ENCODE measurements around the gene ARV1.

ARV1 gene

DNA sequence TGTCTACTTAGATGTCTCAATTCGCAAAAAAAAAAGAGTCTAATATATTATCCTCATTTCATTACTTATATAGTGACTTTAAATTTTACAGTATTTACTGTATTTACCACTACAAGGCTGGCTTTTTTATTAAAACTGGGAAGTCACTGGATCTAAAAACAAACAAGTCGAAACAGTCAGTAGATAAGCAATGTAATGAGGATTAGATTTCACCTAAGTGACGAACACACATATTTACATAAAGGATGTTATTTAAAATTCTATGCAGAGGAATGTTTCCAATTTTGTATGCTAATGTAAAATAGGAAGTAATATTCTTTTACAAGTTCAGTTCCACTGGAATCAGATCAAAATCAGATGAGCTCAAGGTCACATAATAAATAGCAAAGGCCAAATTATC lies 28.5 kb upstream of the ARV1 start:
- CTCF ChIA-PET = no interaction called here
- TF ChIP-seq ZNF384 (IDR thresholded peaks at IDR 0.05) (no peak), BHLHE40 (IDR thresholded peaks at IDR 0.05; ENCODE audit: borderline replicate concordance) (no peak), ARNT (IDR thresholded peaks at IDR 0.05) (no peak), LEF1 (IDR thresholded peaks at IDR 0.05; ENCODE audit: borderline replicate concordance) (no peak), SUZ12 (IDR thresholded peaks at IDR 0.05) (no peak), FOXA1 (IDR thresholded peaks at IDR 0.05) (no peak)
- POLR2A ChIA-PET = interaction anchor here (1.4 kb wide), 1 partner anchor 27 kb away, joined by 4 read pairs; no protein-coding TSS in a partner anchor
- DNase-seq (ENCODE audit: extremely low spot score) = no peak

- TF ChIP-seq L3MBTL2 (conservative IDR thresholded peaks at IDR 0.05) = no peak
- TF ChIP-seq LEF1 (IDR thresholded peaks at IDR 0.05; ENCODE audit: borderline replicate concordance) = no peak
- no peak for TF ChIP-seq FOXM1 (IDR thresholded peaks at IDR 0.05; ENCODE audit: borderline replicate concordance)
- CTCF ChIA-PET = interaction anchor here (0.6 to 1.1 kb wide), 2 partner anchors 25 to 28 kb away, joined by 3 read pairs; no protein-coding TSS in a partner anchor
- no peak for DNase-seq (ENCODE audit: extremely low spot score)
- POLR2A ChIA-PET = no interaction called here
These were observed 21.3 kb upstream of the ARV1 start for GRCh38 chr1:230957580-230957989.

GRCh38 chr1:230958370-230958769 lies 20.5 kb upstream of the ARV1 start:
- no peak for DNase-seq (ENCODE audit: extremely low spot score)
- ChIA-PET POLR2A (no interaction called here), CTCF (interaction anchor here (0.6 to 1.1 kb wide), 2 partner anchors 24 to 28 kb away, joined by 3 read pairs; no protein-coding TSS in a partner anchor)
- no peak for TF ChIP-seq SUZ12 (IDR thresholded peaks at IDR 0.05)
- no peak for TF ChIP-seq HDGF (IDR thresholded peaks at IDR 0.05; ENCODE audit: borderline replicate concordance)
- no peak for TF ChIP-seq PKNOX1 (IDR thresholded peaks at IDR 0.05)
- TF ChIP-seq ZNF384 (IDR thresholded peaks at IDR 0.05) = no peak
- no peak for TF ChIP-seq ELF4 (IDR thresholded peaks at IDR 0.05)
- TF ChIP-seq CTBP1 (IDR thresholded peaks at IDR 0.05; ENCODE audit: borderline replicate concordance) = no peak
- TF ChIP-seq ARNT (IDR thresholded peaks at IDR 0.05) = no peak
- no peak for TF ChIP-seq TARDBP (IDR thresholded peaks at IDR 0.05)
- TF ChIP-seq FOXK2 (IDR thresholded peaks at IDR 0.05) = no peak
- TF ChIP-seq FOXM1 (IDR thresholded peaks at IDR 0.05; ENCODE audit: borderline replicate concordance) = no peak
- no peak for TF ChIP-seq SP1 (IDR thresholded peaks at IDR 0.05)
- TF ChIP-seq LEF1 (IDR thresholded peaks at IDR 0.05; ENCODE audit: borderline replicate concordance) = no peak
- no peak for TF ChIP-seq FOXA1 (IDR thresholded peaks at IDR 0.05)
- TF ChIP-seq L3MBTL2 (conservative IDR thresholded peaks at IDR 0.05) = no peak
- no peak for TF ChIP-seq NFRKB (IDR thresholded peaks at IDR 0.05)
- TF ChIP-seq BHLHE40 (IDR thresholded peaks at IDR 0.05; ENCODE audit: borderline replicate concordance) = no peak

DNA sequence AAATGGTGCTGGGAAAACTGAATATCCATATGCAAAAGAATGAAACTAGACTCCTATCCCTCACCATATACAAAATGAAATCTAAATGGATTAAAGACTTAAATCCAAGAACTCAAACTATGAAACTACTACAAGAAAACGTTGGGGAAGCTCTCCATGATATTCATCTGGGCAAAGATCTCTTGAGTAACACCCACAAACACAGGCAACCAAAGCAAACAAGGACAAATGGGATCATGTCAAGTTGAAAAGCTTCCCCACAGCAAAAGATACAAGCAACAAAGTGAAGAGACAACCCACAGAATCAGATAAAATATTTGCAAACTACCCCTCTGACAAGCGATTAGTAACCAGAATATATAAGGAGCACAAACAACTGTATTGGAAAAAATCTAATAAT lies 14.0 kb upstream of the ARV1 start:
- TF ChIP-seq FOXA1 (IDR thresholded peaks at IDR 0.05) = no peak
- TF ChIP-seq BHLHE40 (IDR thresholded peaks at IDR 0.05; ENCODE audit: borderline replicate concordance) = no peak
- no peak for TF ChIP-seq ARNT (IDR thresholded peaks at IDR 0.05)
- TF ChIP-seq FOXM1 (IDR thresholded peaks at IDR 0.05; ENCODE audit: borderline replicate concordance) = no peak
- no peak for TF ChIP-seq LEF1 (IDR thresholded peaks at IDR 0.05; ENCODE audit: borderline replicate concordance)
- TF ChIP-seq HDGF (IDR thresholded peaks at IDR 0.05; ENCODE audit: borderline replicate concordance) = no peak
- no peak for TF ChIP-seq CTBP1 (IDR thresholded peaks at IDR 0.05; ENCODE audit: borderline replicate concordance)
- TF ChIP-seq TARDBP (IDR thresholded peaks at IDR 0.05) = no peak
- TF ChIP-seq ELF4 (IDR thresholded peaks at IDR 0.05) = no peak
- no peak for TF ChIP-seq FOXK2 (IDR thresholded peaks at IDR 0.05)
- TF ChIP-seq ZNF384 (IDR thresholded peaks at IDR 0.05) = no peak
- no peak for TF ChIP-seq SP1 (IDR thresholded peaks at IDR 0.05)
- TF ChIP-seq L3MBTL2 (conservative IDR thresholded peaks at IDR 0.05) = no peak
- DNase-seq (ENCODE audit: extremely low spot score) = no peak
- POLR2A ChIA-PET = no interaction called here
- CTCF ChIA-PET = no interaction called here

- TF ChIP-seq SP1 (IDR thresholded peaks at IDR 0.05) (no peak), FOXA1 (IDR thresholded peaks at IDR 0.05) (no peak), LEF1 (IDR thresholded peaks at IDR 0.05; ENCODE audit: borderline replicate concordance) (no peak), HDGF (IDR thresholded peaks at IDR 0.05; ENCODE audit: borderline replicate concordance) (no peak), FOXM1 (IDR thresholded peaks at IDR 0.05; ENCODE audit: borderline replicate concordance) (no peak), TARDBP (IDR thresholded peaks at IDR 0.05) (no peak), FOXK2 (IDR thresholded peaks at IDR 0.05) (no peak)
- no peak for DNase-seq (ENCODE audit: extremely low spot score)
- CTCF ChIA-PET = no interaction called here
- POLR2A ChIA-PET = no interaction called here
These were observed 13.4 kb upstream of the ARV1 start for GRCh38 chr1:230965535-230965934.

DNA sequence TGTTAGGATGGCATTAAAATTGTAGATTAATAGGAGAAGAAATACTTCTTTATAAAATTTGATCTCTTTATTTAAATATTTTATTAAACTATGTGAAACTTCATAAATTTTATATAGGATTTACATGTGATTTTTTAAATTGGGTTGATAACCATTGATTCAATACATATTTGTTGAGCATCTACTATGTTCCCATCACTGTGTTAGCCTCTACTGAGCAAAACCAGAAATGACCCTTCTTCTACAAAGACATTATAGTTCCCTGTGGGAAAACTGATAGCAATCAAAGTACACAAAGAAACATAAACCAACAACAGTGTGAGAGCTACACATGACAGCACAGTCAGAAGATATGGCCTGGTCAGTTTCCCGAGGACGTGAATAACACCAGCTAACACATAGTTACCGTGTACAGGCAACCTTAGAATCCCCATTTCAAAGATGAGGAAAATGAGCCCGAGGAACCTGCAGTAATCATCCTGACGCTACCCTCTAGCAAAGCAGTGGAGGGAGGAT lies 12.5 kb upstream of the ARV1 start:
- no peak for DNase-seq (ENCODE audit: extremely low spot score)
- TF ChIP-seq ARNT (IDR thresholded peaks at IDR 0.05) (no peak), NFRKB (IDR thresholded peaks at IDR 0.05) (no peak)
- CTCF ChIA-PET = no interaction called here
- POLR2A ChIA-PET = no interaction called here

DNA sequence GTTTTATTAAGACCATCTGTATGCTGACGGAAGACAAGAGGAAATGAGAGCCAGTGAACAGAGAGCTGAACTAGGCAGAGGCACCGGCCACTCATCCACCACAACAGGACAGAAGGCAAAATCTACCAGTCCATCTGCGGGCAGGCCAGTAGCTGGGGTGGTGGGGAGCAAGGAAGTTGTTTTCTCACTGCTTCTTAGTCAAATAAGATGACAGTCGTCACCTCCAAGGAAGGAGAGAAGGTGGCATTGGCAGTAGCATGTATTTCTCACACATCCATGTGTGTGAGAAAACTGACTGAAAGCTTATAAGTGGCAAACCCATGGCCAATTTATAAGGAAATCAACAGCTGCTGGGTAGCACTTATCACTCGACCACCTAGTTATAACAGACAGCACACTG lies 8.5 kb upstream of the ARV1 start:
- TF ChIP-seq L3MBTL2 (conservative IDR thresholded peaks at IDR 0.05) (no peak), BHLHE40 (IDR thresholded peaks at IDR 0.05; ENCODE audit: borderline replicate concordance) (no peak), TARDBP (IDR thresholded peaks at IDR 0.05) (no peak), FOXM1 (IDR thresholded peaks at IDR 0.05; ENCODE audit: borderline replicate concordance) (no peak), PKNOX1 (IDR thresholded peaks at IDR 0.05) (no peak), ZNF384 (IDR thresholded peaks at IDR 0.05) (no peak), HDGF (IDR thresholded peaks at IDR 0.05; ENCODE audit: borderline replicate concordance) (no peak), NFRKB (IDR thresholded peaks at IDR 0.05) (no peak), ELF4 (IDR thresholded peaks at IDR 0.05) (no peak), FOXK2 (IDR thresholded peaks at IDR 0.05) (no peak), CTBP1 (IDR thresholded peaks at IDR 0.05; ENCODE audit: borderline replicate concordance) (no peak), SP1 (IDR thresholded peaks at IDR 0.05) (no peak)
- CTCF ChIA-PET = no interaction called here
- DNase-seq (ENCODE audit: extremely low spot score) = no peak
- POLR2A ChIA-PET = no interaction called here

Data from HEK293T (cell line).